Occipital lobe (tissue), 2 donors: ENCODE data around the gene AMTN. TPM values are rescaled to one million over a fixed set of nuclear protein-coding genes. Genes with fewer than 3 reads are reported as not detected.
"Not testable (repeated sequence)": the region's sequence is repeated elsewhere in the genome, so short reads cannot be mapped to it uniquely, and the experiment has no call there.

Experiments used
- DNase-seq: peaks from one replicate; lab custom pipeline; 2025; lab: John Stamatoyannopoulos, UW
- total RNA-seq: library from RNA; depleted of rRNA; stranded (reverse); fragments of >200 nt; gene quantifications from one replicate; pipeline ENCODE4 v1.2.3, GENCODE V29; 2014

Gene AMTN
- not detected for total RNA-seq

- DNase-seq, result no peak
These were observed at the start of gene AMTN for GRCh38 chr4:70518269-70518668. AMTN (plus strand) TSS chr4:70518569; CDS start chr4:70518778, 209 bp downstream.

GRCh38 chr4:70471897-70472296, 46.5 kb upstream of the AMTN start, which contains the start of gene MUC7:
MUC7 (plus strand) TSS chr4:70472197; CDS start chr4:70474022, 1,825 bp downstream.
- no peak for DNase-seq

- DNase-seq, result no peak
These were observed 44.7 kb upstream of the AMTN start for GRCh38 chr4:70473679-70474078.

GRCh38 chr4:70488748-70489147, 29.6 kb upstream of the AMTN start:
- DNase-seq, result no peak

DNA sequence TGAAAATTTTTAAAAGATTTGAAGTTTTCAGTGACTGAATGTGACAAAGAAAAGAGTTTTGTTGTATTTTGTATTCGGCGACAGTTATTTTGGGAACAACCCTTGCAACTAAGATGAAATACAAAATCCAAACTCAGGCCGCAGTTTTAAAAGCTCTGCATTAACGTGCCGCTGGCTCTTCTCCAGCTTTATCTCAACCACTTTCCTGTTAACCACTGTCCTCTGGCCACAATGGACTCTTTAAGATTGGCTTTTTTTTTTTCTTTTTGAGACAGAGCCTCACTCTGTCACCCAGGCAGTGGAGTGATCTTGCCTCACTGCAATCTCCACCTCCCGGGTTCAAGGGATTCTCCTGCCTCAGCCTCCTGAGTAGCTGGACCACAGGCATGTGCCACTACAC, 22.1 kb upstream of the AMTN start:
- DNase-seq, result no peak

DNA sequence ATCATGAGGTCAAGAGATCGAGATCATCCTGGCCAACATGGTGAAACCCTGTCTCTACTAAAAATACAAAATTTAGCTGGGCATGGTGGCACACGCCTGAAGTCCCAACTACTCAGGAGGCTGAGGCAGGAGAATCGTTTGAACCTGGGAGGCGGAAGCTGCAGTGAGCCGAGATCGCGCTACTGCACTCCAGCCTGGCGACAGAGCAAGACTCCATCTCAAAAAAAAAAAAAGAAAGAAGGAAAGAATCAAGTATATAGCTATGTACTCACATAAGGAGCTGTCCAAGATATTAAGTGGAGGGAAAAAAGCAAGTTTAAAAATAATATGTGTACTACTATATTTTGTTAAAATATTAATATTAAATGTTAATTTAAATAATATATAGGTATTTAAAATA, 16.5 kb upstream of the AMTN start:
- DNase-seq, result not testable (repeated sequence)

GRCh38 chr4:70504733-70505132, 13.6 kb upstream of the AMTN start:
- no peak for DNase-seq

DNA sequence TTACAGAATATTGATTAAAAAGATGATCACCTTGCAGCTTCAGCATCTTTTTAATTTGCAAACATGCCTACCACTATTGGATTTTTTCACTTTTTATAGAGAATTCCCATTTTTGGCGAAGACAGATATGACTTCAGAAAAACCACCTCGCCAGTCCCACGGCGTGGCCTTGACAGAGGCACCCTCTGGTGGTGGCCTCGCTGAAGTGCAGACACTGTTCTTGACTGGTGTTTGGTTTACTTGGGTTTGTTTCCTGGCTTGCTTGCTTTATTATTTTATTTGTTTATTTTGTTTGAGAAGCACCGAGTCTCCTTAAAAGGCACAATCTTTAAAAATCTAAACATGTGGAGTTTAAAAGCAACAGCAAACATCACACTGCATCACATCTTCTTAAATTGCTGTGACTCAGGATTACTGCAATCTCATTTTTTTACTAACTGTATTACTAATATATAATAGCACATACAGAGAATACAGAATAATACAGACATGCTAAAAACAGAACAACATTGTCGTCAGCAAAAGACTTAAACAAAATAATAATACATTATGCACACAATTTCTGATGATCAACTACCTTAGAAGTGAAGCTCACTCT, 13.1 kb upstream of the AMTN start:
- DNase-seq, result peak; percentile 18

GRCh38 chr4:70508801-70509200, 9.6 kb upstream of the AMTN start:
- DNase-seq, result no peak

DNA sequence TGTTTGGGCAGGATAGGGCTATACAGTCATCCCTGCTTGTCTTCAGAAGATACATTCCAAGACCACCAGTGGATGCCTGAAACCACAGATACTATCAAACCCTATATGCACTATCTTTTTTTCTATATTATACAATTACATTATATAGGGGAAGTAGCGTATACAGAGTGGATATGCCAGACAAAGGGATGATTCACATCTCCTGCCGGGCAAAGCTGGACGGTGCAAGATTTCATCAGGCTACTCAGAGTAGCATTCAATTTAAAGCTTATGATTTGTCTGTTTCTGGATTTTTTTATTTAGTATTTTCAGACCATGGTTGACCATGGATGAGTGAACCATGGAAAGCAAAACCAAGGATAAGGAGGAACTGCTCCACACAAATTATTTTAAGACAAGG, 7.0 kb upstream of the AMTN start:
- DNase-seq, result no peak

GRCh38 chr4:70515367-70516250, 2.8 kb upstream of the AMTN start:
- DNase-seq, result no peak

DNA sequence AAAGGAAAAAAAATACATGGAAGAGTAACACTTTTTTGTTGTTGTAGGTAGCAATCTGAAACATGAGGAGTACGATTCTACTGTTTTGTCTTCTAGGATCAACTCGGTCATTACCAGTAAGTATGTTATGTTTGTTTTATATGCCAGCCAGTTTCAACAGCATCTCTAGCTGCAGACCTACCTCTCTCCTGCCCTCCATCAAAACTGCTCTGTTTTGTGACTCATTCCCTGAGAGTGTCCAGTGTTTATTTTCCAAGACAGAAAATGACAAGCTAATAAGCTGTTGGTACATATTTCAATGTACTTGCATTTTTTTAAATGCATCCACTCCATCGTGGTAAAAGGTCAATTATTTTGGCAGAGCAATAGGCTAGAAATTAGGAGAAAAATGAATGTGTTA, 347 bp downstream of the AMTN start:
- no peak for DNase-seq

DNA sequence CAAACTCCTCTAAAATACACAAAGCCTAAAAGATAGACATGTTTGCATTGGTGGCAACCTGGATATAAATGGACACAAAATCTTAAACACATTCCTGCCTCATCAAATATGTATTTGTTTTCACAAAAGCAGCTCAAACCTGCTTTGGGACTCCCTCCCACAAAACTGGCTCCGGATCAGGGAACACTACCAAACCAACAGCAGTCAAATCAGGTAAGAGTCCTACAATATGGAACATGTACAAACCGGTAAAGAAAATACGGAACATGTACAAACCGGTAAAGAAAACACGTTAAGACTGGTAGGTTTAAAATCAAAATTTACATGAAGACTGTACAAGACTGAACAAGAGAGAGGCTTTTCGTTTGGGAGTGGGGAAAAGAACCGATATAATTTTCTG, 4.3 kb downstream of the AMTN start:
- no peak for DNase-seq

DNA sequence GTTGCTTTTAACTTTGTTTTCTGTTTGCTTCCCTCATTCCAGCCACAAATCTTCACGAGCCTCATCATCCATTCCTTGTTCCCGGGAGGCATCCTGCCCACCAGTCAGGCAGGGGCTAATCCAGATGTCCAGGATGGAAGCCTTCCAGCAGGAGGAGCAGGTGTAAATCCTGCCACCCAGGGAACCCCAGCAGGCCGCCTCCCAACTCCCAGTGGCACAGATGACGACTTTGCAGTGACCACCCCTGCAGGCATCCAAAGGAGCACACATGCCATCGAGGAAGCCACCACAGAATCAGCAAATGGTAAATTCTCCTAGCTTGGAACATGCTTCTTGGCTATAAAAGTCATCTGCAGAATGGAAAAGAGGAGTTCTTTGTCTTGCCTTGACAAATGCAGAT, 12.6 kb downstream of the AMTN start:
- DNase-seq, result no peak

GRCh38 chr4:70531981-70532380, 13.6 kb downstream of the AMTN start:
- no peak for DNase-seq

DNA sequence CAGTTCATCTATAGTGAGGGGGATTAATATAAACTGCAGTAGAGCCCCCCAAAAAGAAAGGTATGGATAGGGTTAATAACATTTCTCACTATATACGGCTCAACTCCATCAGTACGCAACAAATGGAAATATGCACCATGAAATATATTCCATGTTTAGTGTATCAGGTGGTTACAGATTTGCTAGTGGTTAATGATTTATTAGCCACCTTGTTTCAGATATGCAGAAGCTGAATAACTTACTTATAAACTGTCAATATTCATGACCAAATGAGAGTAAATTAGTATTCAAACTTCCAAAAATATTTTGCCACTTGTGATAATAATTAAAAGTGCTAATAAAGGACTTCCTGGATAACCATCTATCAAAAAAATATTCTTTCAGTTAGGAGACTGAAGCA, 14.8 kb downstream of the AMTN start:
- DNase-seq, result no peak

DNA sequence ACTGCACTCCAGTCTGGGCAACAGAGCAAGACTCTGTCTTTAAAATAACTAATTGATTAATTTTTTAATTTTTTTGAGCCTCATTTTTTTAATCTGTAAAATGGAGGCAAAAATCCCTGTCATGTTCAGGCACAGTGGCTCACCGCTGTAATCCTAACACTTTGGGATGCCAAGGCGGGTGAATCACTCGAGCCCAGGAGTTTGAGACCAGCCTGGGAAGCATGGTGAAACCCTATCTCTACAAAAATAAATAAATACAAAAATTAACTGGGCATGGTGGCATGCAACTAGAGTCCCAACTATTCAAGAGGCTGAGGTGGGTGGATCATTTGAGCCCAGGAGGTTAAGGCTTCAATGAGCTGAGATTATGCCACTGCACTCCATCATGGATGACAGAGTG, 15.4 kb downstream of the AMTN start:
- no peak for DNase-seq

GRCh38 chr4:70534886-70535285, 16.5 kb downstream of the AMTN start:
- DNase-seq, result not testable (repeated sequence)

DNA sequence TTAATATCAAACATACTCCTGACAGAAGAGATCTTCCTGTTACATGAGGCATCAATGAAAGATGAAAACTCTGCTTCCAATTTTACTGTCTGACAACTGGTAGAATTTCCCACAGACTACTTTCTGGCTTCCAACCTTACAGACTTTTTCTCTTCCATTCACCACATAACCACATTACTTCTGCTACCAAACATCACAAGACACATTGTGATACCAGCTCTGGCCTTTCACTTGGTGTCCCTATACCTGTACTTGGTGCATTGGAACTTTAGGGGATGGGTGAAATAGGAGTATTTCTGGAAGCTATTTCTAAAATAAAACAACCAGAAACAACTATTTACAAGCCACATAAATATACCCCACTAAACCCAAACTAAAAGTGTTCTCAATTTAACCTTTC, 20.5 kb downstream of the AMTN start:
- no peak for DNase-seq

GRCh38 chr4:70544279-70544868, 26.0 kb downstream of the AMTN start:
- no peak for DNase-seq

DNA sequence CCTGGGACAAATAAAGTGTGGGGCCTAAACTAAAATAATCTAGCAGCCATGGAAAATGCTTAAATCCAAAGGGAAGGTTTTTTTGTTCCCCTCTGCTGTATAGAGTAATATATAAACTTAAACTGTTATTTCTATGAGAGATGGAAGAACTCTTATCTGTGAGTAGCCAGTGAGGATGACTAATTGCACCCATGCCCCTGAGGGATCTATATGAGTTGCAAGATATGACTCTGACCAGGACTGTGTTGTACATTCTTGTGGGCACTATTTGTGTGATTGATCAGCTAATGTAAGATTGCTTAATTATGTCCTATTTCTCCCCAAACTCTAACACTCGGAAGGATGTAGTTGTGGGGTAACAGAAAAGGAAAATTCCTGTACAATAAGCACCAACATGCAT, 38.5 kb downstream of the AMTN start:
- no peak for DNase-seq

DNA sequence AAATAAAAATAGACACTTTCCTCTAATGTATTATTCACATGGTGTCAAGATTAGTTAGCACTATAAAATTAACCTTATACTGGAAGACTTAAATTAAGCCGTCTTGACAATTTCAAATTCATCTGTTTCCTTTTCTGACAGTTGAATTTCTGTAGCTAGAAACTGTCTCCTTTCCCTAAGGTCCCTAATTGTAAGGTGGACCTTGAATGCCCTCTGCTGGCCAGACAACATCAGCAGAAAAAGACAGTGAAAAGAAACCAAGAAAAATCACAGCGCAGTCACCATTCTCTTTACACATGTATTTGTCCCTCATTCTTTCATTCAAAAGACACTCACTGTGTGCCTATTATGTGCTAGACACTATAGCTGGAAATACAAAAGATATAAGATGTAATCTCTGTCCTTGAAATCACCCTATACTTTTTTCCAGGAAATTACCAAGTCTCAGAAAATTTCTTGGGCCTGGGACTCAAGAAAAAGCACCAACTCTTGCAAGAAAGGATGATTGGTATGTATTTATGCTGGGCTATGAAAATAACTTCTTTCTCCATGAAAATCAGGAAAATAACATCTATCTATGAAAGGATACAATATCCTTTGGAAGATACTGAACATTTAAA, 41.0 kb downstream of the AMTN start:
- peak; percentile 0 for DNase-seq
